H1 (cell line): ENCODE results near the gene KCND3. TPM values are rescaled to one million over a fixed set of nuclear protein-coding genes. Genes with fewer than 3 reads are reported as not detected.

Experiments
- CTCF ChIA-PET: fragments of 300-600 bp; sonication (Branson Sonifier 250); formaldehyde crosslinking; loops from one replicate; lab custom pipeline; 2021; ENCODE audit not compliant: partially characterized antibody; lab: Charles Lee
- POLR2A ChIA-PET: fragments of 300-600 bp; sonication (Branson Sonifier 250); formaldehyde crosslinking; loops from one replicate; lab custom pipeline; 2021; ENCODE audit warnings: inconsistent platforms; ENCODE audit not compliant: partially characterized antibody; lab: Charles Lee
- DNase-seq, 2 experiments: peaks; one replicate each; pipeline versions ENCODE4 v3.0.0 to v3.0.0-alpha.2; 2010 to 2022; ENCODE audit warnings: low spot score in 2 of 2, low read depth in 1 of 2, mixed read lengths in 1 of 2
- FAIRE-seq: peaks from 2 replicates; lab custom pipeline; 2011; peaks lifted over from hg19 to GRCh38; lab: Jason Lieb, UNC
- H2AFZ ChIP-seq: 2 replicates; pipeline ENCODE4 v1.8.1; 2012; ENCODE audit warnings: low read length, inconsistent platforms
- H2AK5ac ChIP-seq: 2 replicates; pipeline ENCODE4 v1.6.1; 2013; ENCODE audit warnings: low read depth, low read length
- H2BK120ac ChIP-seq: replicated peaks from 2 replicates; pipeline ENCODE3; 2013; ENCODE audit warnings: low read depth, low read length, inconsistent platforms
- H2BK12ac ChIP-seq: 2 replicates; pipeline ENCODE4 v1.6.1; 2013; ENCODE audit warnings: low read depth, low read length
- H2BK15ac ChIP-seq: 2 replicates; pipeline ENCODE4 v1.6.1; 2013; ENCODE audit warnings: low read length
- H2BK20ac ChIP-seq: 2 replicates; pipeline ENCODE4 v1.6.1; 2013; ENCODE audit warnings: low read length
- H2BK5ac ChIP-seq: 2 replicates; pipeline ENCODE4 v1.6.1; 2013; ENCODE audit warnings: low read depth, low read length
- H3K14ac ChIP-seq: 2 replicates; pipeline ENCODE4 v1.6.1; 2013; ENCODE audit warnings: inconsistent platforms; ENCODE audit not compliant: insufficient read length
- H3K18ac ChIP-seq: 2 replicates; pipeline ENCODE4 v1.6.1; 2013; ENCODE audit warnings: low read length; ENCODE audit errors: extremely low read depth
- H3K23ac ChIP-seq: 2 replicates; pipeline ENCODE4 v1.6.1; 2013; ENCODE audit warnings: inconsistent platforms; ENCODE audit not compliant: insufficient read length
- H3K23me2 ChIP-seq: 2 replicates; pipeline ENCODE4 v1.6.1; 2013; ENCODE audit warnings: low read depth, low read length
- H3K27ac ChIP-seq: 2 replicates; pipeline ENCODE4 v1.6.1; 2011; ENCODE audit warnings: low read depth, low read length, inconsistent platforms
- H3K27me3 ChIP-seq, 4 experiments: replicated peaks in 1 of 4; 1 replicate in 1 of 4; 2 replicates in 3 of 4; pipeline versions ENCODE4 v1.6.1 to v1.8.1; 2011 to 2013; ENCODE audit warnings: low read length in 3 of 4, mild to moderate bottlenecking in 3 of 4, inconsistent platforms in 2 of 4, mixed read lengths in 2 of 4, moderate library complexity in 1 of 4; ENCODE audit not compliant: control insufficient read depth in 3 of 4, insufficient read depth in 3 of 4; ENCODE audit errors: extremely low read depth in 1 of 4
- H3K36me3 ChIP-seq, 4 experiments: 2 replicates each; pipeline versions ENCODE4 v1.6.1 to v1.8.1; 2011 to 2013; ENCODE audit warnings: mild to moderate bottlenecking in 4 of 4, low read length in 3 of 4, moderate library complexity in 2 of 4, control low read depth in 1 of 4, inconsistent platforms in 1 of 4; ENCODE audit not compliant: insufficient read depth in 4 of 4, control insufficient read depth in 2 of 4
- H3K4ac ChIP-seq: replicated peaks from 2 replicates; pipeline ENCODE3; 2013; ENCODE audit warnings: low read length, low read depth, mixed read lengths, inconsistent platforms; ENCODE audit not compliant: insufficient read length
- H3K4me1 ChIP-seq, 4 experiments: replicated peaks in 1 of 4; 1 replicate in 1 of 4; 2 replicates in 3 of 4; pipeline versions ENCODE4 v1.6.1 to v1.8.1; 2011 to 2013; ENCODE audit warnings: low read length in 3 of 4, inconsistent platforms in 2 of 4, mixed read lengths in 1 of 4; ENCODE audit not compliant: insufficient read depth in 4 of 4, control insufficient read depth in 3 of 4
- H3K4me2 ChIP-seq, 2 experiments: 2 replicates each; pipeline versions ENCODE4 v1.6.1 to v1.8.1; 2011 to 2013; ENCODE audit warnings: low read depth in 2 of 2, low read length in 2 of 2, control low read depth in 1 of 2, inconsistent platforms in 1 of 2, mild to moderate bottlenecking in 1 of 2; ENCODE audit not compliant: insufficient read depth in 1 of 2
- H3K4me3 ChIP-seq, 4 experiments: fragments of 200-600, 300-600 bp in 1 of 4; sonication (generic), shearing (Covaris generic), sonication (Bioruptor Twin) in 1 of 4; 2 replicates each; pipeline versions ENCODE4 v1.5.1 to v1.8.1; 2011 to 2016; ENCODE audit warnings: low read length in 4 of 4, low read depth in 3 of 4, control low read depth in 2 of 4, inconsistent platforms in 2 of 4, mild to moderate bottlenecking in 2 of 4, mixed read lengths in 1 of 4, moderate library complexity in 1 of 4; ENCODE audit not compliant: insufficient read depth in 2 of 4; ENCODE audit errors: extremely low read depth in 1 of 4
- H3K56ac ChIP-seq: replicated peaks from 2 replicates; pipeline ENCODE3; 2013; ENCODE audit warnings: low read depth, mild to moderate bottlenecking, mixed read lengths, low read length, inconsistent platforms; ENCODE audit not compliant: insufficient read length
- H3K79me1 ChIP-seq: 2 replicates; pipeline ENCODE4 v1.6.1; 2013; ENCODE audit warnings: low read depth, low read length, control low read depth
- H3K79me2 ChIP-seq, 2 experiments: 2 replicates each; pipeline versions ENCODE4 v1.6.1 to v1.8.1; 2012 to 2013; ENCODE audit warnings: low read length in 2 of 2, mild to moderate bottlenecking in 2 of 2, inconsistent platforms in 1 of 2; ENCODE audit not compliant: insufficient read depth in 2 of 2, control insufficient read depth in 1 of 2
- H3K9ac ChIP-seq, 4 experiments: replicated peaks in 1 of 4; 1 replicate in 1 of 4; 2 replicates in 3 of 4; pipeline versions ENCODE4 v1.6.1 to v1.8.1; 2011 to 2013; ENCODE audit warnings: low read depth in 3 of 4, low read length in 3 of 4, control low read depth in 2 of 4, mild to moderate bottlenecking in 2 of 4, moderate library complexity in 2 of 4, inconsistent platforms in 1 of 4; ENCODE audit errors: extremely low read depth in 1 of 4
- H3K9me3 ChIP-seq, 2 experiments: 2 replicates each; pipeline versions ENCODE4 v1.6.1 to v1.8.1; 2012 to 2013; ENCODE audit warnings: mild to moderate bottlenecking in 2 of 2, moderate library complexity in 2 of 2, control low read depth in 1 of 2, inconsistent platforms in 1 of 2, low read depth in 1 of 2, low read length in 1 of 2, mixed read lengths in 1 of 2; ENCODE audit not compliant: insufficient read depth in 2 of 2
- H4K20me1 ChIP-seq, 2 experiments: replicated peaks in 1 of 2; 2 replicates each; pipeline versions ENCODE3 to v1.8.1; 2011 to 2013; ENCODE audit warnings: inconsistent platforms in 2 of 2, low read length in 2 of 2, mild to moderate bottlenecking in 1 of 2; ENCODE audit not compliant: insufficient read depth in 2 of 2, control insufficient read depth in 1 of 2
- H4K5ac ChIP-seq: 2 replicates; pipeline ENCODE4 v1.6.1; 2013; ENCODE audit warnings: low read length, low read depth, mixed read lengths, inconsistent platforms; ENCODE audit not compliant: insufficient read length
- H4K8ac ChIP-seq: 2 replicates; pipeline ENCODE4 v1.8.0; 2013; ENCODE audit warnings: mild to moderate bottlenecking, moderate library complexity, low read length, inconsistent platforms; ENCODE audit not compliant: insufficient read depth; ENCODE audit errors: extremely low read depth
- H4K91ac ChIP-seq: replicated peaks from 2 replicates; pipeline ENCODE3; 2013; ENCODE audit warnings: low read length, mixed read lengths, inconsistent platforms; ENCODE audit not compliant: insufficient read length
- CHD1 ChIP-seq: IDR thresholded peaks from 2 replicates; pipeline ENCODE4 v1.6.1; 2012; ENCODE audit warnings: low read depth, low read length, improper control_type of control experiment
- E2F6 ChIP-seq: IDR thresholded peaks from 2 replicates; pipeline ENCODE4 v1.6.1; 2012; ENCODE audit warnings: inconsistent platforms
- EGR1 ChIP-seq: IDR thresholded peaks from 2 replicates; pipeline ENCODE4 v1.6.1; 2011; ENCODE audit warnings: low read depth, low read length, borderline replicate concordance
- PHF8 ChIP-seq: fragments of 200-600 bp; sonication (generic); conservative IDR thresholded peaks from 2 replicates; pipeline ENCODE4 v1.7.1; 2012; ENCODE audit warnings: low read depth, mild to moderate bottlenecking, inconsistent platforms, low read length, moderate library complexity
- RNF2 ChIP-seq: fragments of 200-900, 300-1000 bp; sonication (generic); IDR thresholded peaks from 2 replicates; pipeline ENCODE4 v1.7.1; 2016; ENCODE audit warnings: borderline replicate concordance, low read depth, mild to moderate bottlenecking, antibody characterized with exemption, low read length; ENCODE audit not compliant: poor library complexity, severe bottlenecking; ENCODE audit errors: missing control alignments
- SIRT6 ChIP-seq: IDR thresholded peaks from one replicate; pipeline ENCODE4 v1.7.1; 2012; ENCODE audit warnings: low read length, inconsistent platforms
- SP4 ChIP-seq: IDR thresholded peaks from 2 replicates; pipeline ENCODE4 v1.6.1; 2012; ENCODE audit warnings: low read length, inconsistent platforms
- TEAD4 ChIP-seq: IDR thresholded peaks from 2 replicates; pipeline ENCODE4 v1.6.1; 2012; ENCODE audit warnings: low read depth, low read length, inconsistent platforms, mixed read lengths
- ZNF274 ChIP-seq: IDR thresholded peaks from 2 replicates; pipeline ENCODE4 v1.7.0; 2012; ENCODE audit warnings: low read length, borderline replicate concordance; ENCODE audit errors: extremely low read depth
- whole genome bisulfite sequencing, 2 experiments: shearing (Covaris generic) in 1 of 2; methylation state at CpG; one replicate each; pipeline versions ENCODE4 v1.1.6 to v1.1.7; 2013 to 2015; ENCODE audit warnings: low lambda C conversion rate in 2 of 2, mixed read lengths in 2 of 2, inconsistent platforms in 1 of 2, low coverage in 1 of 2, missing lambda C conversion rate in 1 of 2; ENCODE audit not compliant: insufficient replicate concordance in 2 of 2, insufficient coverage in 1 of 2, insufficient read length in 1 of 2; ENCODE audit errors: extremely low coverage in 1 of 2, missing lambda C conversion rate in 1 of 2; 5-methylcytosine and 5-hydroxymethylcytosine counted together
- polyA plus RNA-seq, 7 experiments: library from polyadenylated mRNA; depleted of rRNA in 3 of 7; stranded (reverse) in 5 of 7; unstranded in 2 of 7; fragments of >200 nt in 5 of 7; fragments of 200-250 nt in 2 of 7; gene quantifications; 1 replicate in 5 of 7; 2 replicates in 1 of 7; 4 replicates in 1 of 7; pipeline versions ENCODE4 v1.2.1 to v1.2.3, GENCODE V29; 2011 to 2013; ENCODE audit warnings: missing spikeins in 2 of 7, mixed read lengths in 2 of 7
- total RNA-seq: library from RNA; stranded (reverse); fragmentation: NEBNext Ultra II Directional; extraction: Animal tissue kit (Norgen Biotek cat#: 25700); gene quantifications from 2 replicates; pipeline ENCODE4 v1.2.1, GENCODE V29; 2021

Gene KCND3
- total and polyA plus RNA-seq, 2 of the 8 experiments (the other 6 are each of a cell fraction or from before 2014, with no cell fraction given), result 0.14 to 0.48 TPM

- no peak overlapping the region for H2BK20ac ChIP-seq
- no peak overlapping the region for H4K91ac ChIP-seq
- no peaks in the 10 kb centered on the region; the same call in 1 of the 2 replicates for H3K79me1 ChIP-seq
- H3K27me3 ChIP-seq, result no peaks in the 10 kb centered on the region
- peaks cover 0 to 24% (median 8%) of the 10 kb centered on the region in 4 experiments; a peak in 7 of 8 replicates for H3K36me3 ChIP-seq
- no peak overlapping the region for H2BK5ac ChIP-seq
- no peaks in the 10 kb centered on the region for H4K20me1 ChIP-seq
- no peak for FAIRE-seq
- H3K79me2 ChIP-seq, result no peaks in the 10 kb centered on the region
- no peak overlapping the region for H3K4ac ChIP-seq
- H3K23me2 ChIP-seq, result no peaks in the 10 kb centered on the region
- no peak overlapping the region for H3K23ac ChIP-seq
- H3K9me3 ChIP-seq, result no peaks in the 10 kb centered on the region
- H3K27ac ChIP-seq, result no peak overlapping the region
- H3K4me1 ChIP-seq, result peaks cover 0 to 2% (median 0%) of the 10 kb centered on the region in 4 experiments; a peak in 1 of 7 replicates
- 88% methylated on average over 4 of the region's 4 CpGs; no CpG with 5 or more reads in 1 of the 2 experiments for WGBS, 2 experiments
- H2AK5ac ChIP-seq, result no peak overlapping the region
- CTCF ChIA-PET, result interaction anchor here (0.7 to 1.2 kb wide), 2 partner anchors 10 to 289 kb away, joined by 3 read pairs; no protein-coding TSS in a partner anchor
- DNase-seq, result no peak
- H2BK15ac ChIP-seq, result no peak overlapping the region
- H3K56ac ChIP-seq, result no peak overlapping the region
- no peak overlapping the region for H4K5ac ChIP-seq
- no peak overlapping the region for H2BK12ac ChIP-seq
- no peak overlapping the region for H2AFZ ChIP-seq
- POLR2A ChIA-PET, result interaction anchor here (0.8 to 1.2 kb wide), 2 partner anchors 19 to 264 kb away, joined by 3 read pairs; no protein-coding TSS in a partner anchor
- H3K4me2 ChIP-seq, result no peak overlapping the region
- no peak overlapping the region for H3K14ac ChIP-seq
- no peak overlapping the region for H3K18ac ChIP-seq
- H3K4me3 ChIP-seq, result no peak overlapping the region
- H2BK120ac ChIP-seq, result no peak overlapping the region
- H3K9ac ChIP-seq, result no peak overlapping the region
- H4K8ac ChIP-seq, result no peak overlapping the region
- TF ChIP-seq TEAD4 (no peak), RNF2 (no peak), SP4 (no peak), EGR1 (no peak), E2F6 (no peak), ZNF274 (no peak), CHD1 (no peak), PHF8 (no peak), SIRT6 (no peak)
Observed at GRCh38 chr1:111770916-111771315, 218.6 kb downstream of the KCND3 start.
